Measurements from ENCODE around the gene DGKB. TPM values are rescaled to one million over a fixed set of nuclear protein-coding genes. Genes with fewer than 3 reads are reported as not detected.

Gene DGKB
- total RNA-seq, 1 donor from 2014 or later = 3.4 TPM

GRCh38 chr7:14381306-14381705 lies 521.2 kb downstream of the DGKB start:
- no peak for TF ChIP-seq CTCF (conservative IDR thresholded peaks at IDR 0.05)
- H3K9me3 Mint-ChIP-seq = peaks cover 8% of the 10 kb centered on the region
- no peaks in the 10 kb centered on the region for H3K36me3 Mint-ChIP-seq
- no peak for DNase-seq (ENCODE audit: extremely low spot score, unreplicated experiment)
- H3K4me1 Mint-ChIP-seq (ENCODE audit: unreplicated experiment) = peaks cover 13% of the 10 kb centered on the region
- H3K27ac Mint-ChIP-seq = no peak overlapping the region
- H3K27me3 Mint-ChIP-seq = no peaks in the 10 kb centered on the region
- H3K4me3 Mint-ChIP-seq = no peak overlapping the region

GRCh38 chr7:14380881-14381280 lies 521.7 kb downstream of the DGKB start:
- DNase-seq (ENCODE audit: extremely low spot score, unreplicated experiment) = no peak
- no peak overlapping the region for H3K4me3 Mint-ChIP-seq
- no peaks in the 10 kb centered on the region for H3K36me3 Mint-ChIP-seq
- H3K27ac Mint-ChIP-seq = no peak overlapping the region
- peaks cover 8% of the 10 kb centered on the region for H3K9me3 Mint-ChIP-seq
- H3K27me3 Mint-ChIP-seq = no peaks in the 10 kb centered on the region
- TF ChIP-seq CTCF (conservative IDR thresholded peaks at IDR 0.05) = no peak
- peaks cover 10% of the 10 kb centered on the region for H3K4me1 Mint-ChIP-seq (ENCODE audit: unreplicated experiment)

GRCh38 chr7:14377646-14378266 lies 524.8 kb downstream of the DGKB start:
- Mint-ChIP-seq H3K27ac (no peak overlapping the region), H3K4me1 (ENCODE audit: unreplicated experiment) (peaks cover 10% of the 10 kb centered on the region), H3K4me3 (no peak overlapping the region), H3K36me3 (no peaks in the 10 kb centered on the region), H3K27me3 (no peaks in the 10 kb centered on the region), H3K9me3 (peaks cover 8% of the 10 kb centered on the region)
- no peak for DNase-seq (ENCODE audit: extremely low spot score, unreplicated experiment)
- TF ChIP-seq CTCF (conservative IDR thresholded peaks at IDR 0.05) = no peak

- TF ChIP-seq CTCF (conservative IDR thresholded peaks at IDR 0.05) = no peak
- H3K4me3 Mint-ChIP-seq = no peak overlapping the region
- no peak overlapping the region for H3K27ac Mint-ChIP-seq
- no peaks in the 10 kb centered on the region for H3K36me3 Mint-ChIP-seq
- H3K4me1 Mint-ChIP-seq (ENCODE audit: unreplicated experiment) = peaks cover 7% of the 10 kb centered on the region
- DNase-seq (ENCODE audit: extremely low spot score, unreplicated experiment) = no peak
- H3K9me3 Mint-ChIP-seq = peaks cover 8% of the 10 kb centered on the region
- H3K27me3 Mint-ChIP-seq = no peaks in the 10 kb centered on the region
Measured at GRCh38 chr7:14376711-14377110, 525.8 kb downstream of the DGKB start.

GRCh38 chr7:14375998-14376397 lies 526.6 kb downstream of the DGKB start:
- Mint-ChIP-seq H3K27ac (no peak overlapping the region), H3K27me3 (no peaks in the 10 kb centered on the region), H3K4me1 (ENCODE audit: unreplicated experiment) (peaks cover 4% of the 10 kb centered on the region), H3K4me3 (no peak overlapping the region), H3K36me3 (no peaks in the 10 kb centered on the region), H3K9me3 (peaks cover 2% of the 10 kb centered on the region)
- no peak for TF ChIP-seq CTCF (conservative IDR thresholded peaks at IDR 0.05)
- no peak for DNase-seq (ENCODE audit: extremely low spot score, unreplicated experiment)

GRCh38 chr7:14374336-14374735 lies 528.2 kb downstream of the DGKB start:
- Mint-ChIP-seq H3K9me3 (no peaks in the 10 kb centered on the region), H3K27ac (no peak overlapping the region), H3K4me1 (ENCODE audit: unreplicated experiment) (peaks cover 4% of the 10 kb centered on the region), H3K27me3 (no peaks in the 10 kb centered on the region), H3K4me3 (no peak overlapping the region), H3K36me3 (no peaks in the 10 kb centered on the region)
- TF ChIP-seq CTCF (conservative IDR thresholded peaks at IDR 0.05) = no peak
- no peak for DNase-seq (ENCODE audit: extremely low spot score, unreplicated experiment)

All from type B pancreatic cell (in vitro differentiated cells).